GM19324 (cell line): ENCODE measurements around the gene SKA3.
"Not testable (repeated sequence)": the region's sequence is repeated elsewhere in the genome, so short reads cannot be mapped to it uniquely, and the experiment has no call there.

ENCODE experiments used
- ATAC-seq: cut with Tn5 transposase; IDR thresholded peaks from one replicate; pipeline ENCODE4 v1.9.1; 2021; ENCODE audit warnings: mild to moderate bottlenecking, moderate library complexity; ENCODE audit not compliant: unreplicated experiment, low FRiP score

Gene SKA3

DNA sequence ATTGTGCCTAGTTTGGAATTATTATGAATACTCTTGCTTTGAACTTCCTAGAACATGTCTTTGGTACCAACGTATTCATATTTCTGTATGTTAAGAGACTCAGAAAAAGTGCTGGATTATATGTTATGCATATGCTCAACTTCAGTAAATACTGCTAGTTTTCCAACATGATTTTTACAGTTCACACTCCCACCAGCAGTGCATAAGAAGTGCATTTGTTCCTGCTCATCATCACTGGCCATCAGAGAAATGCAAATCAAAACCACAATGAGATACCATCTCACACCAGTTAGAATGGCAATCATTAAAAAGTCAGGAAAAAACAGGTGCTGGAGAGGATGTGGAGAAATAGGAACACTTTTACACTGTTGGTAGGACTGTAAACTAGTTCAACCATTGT lies 2.6 kb downstream of the SKA3 start:
- not testable (repeated sequence) for ATAC-seq

DNA sequence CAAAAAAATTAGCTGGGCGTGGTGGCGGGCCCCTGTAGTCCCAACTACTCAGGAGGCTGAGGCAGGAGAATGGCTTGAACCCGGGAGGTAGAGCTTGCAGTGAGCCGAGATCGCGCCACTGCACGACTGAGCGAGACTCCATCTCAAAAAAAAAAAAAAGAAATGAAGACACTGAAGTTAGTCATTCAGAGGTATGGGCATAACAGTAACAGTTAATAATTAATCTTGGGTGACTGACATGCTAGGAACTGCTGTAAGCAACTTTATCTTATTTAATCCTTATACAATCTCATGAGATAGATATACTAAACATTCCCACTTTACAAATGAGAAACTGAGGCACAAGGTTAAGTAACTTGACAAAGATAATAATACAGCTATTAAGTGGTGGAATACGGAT lies 4.9 kb downstream of the SKA3 start:
- ATAC-seq: no peak

DNA sequence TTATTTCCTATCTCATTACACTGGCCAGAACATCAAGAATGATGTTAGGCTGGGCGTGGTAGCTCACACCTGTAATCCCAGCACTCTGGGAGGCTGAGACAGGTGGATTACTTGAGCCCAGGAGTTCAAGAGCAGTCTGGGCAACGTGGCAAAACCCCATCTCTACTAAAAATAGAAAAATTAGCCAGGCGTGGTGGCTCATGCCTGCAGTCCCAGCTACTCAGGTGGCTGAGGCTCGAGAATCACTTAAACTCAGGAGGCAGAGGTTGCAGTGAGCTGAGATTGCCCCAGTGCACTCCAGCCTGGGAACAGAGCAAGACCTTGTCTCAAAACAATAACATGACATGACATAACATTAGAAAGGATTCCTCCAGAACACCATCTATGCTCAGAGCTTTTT lies 10.7 kb downstream of the SKA3 start:
- not testable (repeated sequence) for ATAC-seq

DNA sequence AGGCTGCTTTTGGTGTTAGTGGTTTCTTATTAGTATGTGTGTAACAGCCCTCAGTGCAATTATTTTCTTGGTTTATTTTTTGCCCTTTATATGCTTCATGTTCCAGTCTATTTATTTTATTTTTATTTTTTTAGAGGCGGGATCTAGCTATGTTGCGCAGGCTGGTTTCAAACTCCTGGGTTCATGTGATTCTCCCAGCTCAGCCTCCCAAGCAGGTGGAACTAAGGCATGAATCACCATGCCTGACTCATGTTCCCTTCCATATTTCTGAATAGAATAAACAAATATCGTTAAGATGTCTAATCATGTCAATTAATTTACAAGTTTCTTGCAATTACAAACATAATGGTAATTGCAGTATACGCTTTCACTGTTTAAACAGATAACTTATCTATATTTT lies 11.7 kb downstream of the SKA3 start:
- ATAC-seq: no peak

DNA sequence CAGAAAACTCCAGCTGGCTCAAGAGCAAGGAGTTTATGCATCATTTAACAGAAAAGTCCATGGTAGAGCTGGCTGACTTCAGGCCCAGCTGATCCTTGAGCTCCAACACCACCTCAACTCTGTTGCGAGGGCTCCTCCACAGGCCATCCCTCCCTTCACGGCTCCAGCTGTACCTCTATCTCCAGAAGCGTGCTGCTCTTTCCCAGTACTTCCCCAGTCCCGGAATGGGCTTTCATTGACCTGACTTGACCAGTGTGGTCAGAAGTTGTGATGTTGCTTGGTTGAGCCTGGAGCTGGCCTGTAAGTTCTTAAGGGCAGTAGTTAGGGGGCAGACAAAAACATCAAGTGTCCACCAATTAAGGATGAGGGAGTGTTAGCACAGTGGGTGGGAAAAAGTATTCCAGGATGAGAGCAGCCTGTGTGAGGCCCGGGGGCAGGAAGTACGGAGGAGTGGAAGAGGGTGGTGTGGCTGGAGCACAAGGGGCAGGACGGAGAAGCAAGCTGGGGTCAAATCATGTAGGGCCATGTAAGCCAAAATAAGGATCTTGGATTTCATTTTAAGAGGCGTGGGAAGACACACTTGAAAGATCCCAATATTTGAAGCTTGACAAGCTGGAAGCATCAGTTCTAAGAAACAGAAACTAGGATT lies 24.0 kb downstream of the SKA3 start:
- no peak for ATAC-seq

DNA sequence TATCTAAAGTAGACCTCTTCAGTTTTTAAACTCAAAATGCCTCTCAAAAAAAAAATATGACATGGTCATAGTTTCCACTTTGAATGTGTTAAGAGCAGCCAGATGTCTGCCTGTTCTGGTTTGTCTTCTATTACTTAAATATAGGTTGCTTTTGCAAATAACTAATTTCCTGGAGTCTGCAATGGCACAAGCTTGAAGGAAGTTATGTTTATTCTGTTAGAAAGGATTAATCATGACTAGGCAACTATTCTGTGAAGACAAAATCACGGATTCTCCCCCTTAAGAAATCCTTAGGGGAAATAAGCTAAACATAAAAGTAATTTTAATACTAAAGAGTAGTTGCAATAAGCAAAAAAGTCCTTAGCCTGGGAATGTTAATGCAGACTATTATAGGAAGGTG lies 26.3 kb downstream of the SKA3 start:
- no peak for ATAC-seq

DNA sequence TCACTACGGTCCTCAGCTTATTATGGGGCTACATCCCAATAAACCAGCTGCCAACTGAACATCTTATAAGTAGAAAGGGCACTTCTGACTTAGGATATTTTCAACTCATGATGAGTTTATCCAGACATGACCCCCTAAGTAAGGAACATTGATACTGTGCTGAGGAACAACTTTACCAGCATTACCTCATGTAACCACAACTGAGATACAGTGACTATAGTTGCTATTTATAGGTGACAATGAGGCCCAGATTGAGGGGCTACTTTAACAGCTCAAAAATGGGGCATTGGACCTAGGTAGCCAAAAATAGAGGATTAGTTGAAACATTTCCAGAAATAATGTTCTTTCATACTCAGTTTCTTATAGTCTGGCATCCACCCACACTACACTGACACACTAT lies 26.8 kb downstream of the SKA3 start:
- ATAC-seq: no peak

DNA sequence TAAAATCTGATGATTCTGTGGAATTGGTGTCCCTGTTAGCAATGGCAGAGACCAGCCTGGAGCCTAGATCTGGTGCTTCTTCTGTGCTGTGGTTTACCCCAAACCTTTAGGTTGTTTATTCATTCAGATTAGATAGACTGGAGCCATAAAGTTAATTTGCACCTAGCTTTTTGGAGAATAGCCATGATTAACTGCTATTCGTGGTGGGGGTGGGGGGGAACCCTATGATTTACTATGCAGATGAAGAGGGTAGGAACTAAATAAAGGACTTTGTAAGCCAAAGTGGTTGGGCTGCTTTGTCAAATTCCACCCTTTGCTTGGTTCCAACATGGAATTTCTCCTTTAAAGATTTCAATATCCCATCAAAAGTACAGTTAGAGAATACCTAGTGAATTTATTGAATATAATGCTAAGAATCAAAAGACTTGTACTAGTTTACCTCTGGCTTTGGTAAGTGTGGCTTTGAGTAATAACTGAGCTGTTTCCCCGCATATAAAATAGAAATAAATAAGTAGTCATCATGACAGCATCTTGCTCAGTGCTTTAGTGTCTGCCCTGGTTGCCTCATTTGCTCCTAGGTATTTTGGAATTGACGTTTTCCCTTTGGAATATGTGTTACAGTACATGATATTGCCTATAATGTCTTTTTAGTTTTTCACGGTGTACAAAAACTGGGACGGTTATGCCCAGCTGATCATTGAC lies 27.6 kb downstream of the SKA3 start:
- ATAC-seq: no peak

DNA sequence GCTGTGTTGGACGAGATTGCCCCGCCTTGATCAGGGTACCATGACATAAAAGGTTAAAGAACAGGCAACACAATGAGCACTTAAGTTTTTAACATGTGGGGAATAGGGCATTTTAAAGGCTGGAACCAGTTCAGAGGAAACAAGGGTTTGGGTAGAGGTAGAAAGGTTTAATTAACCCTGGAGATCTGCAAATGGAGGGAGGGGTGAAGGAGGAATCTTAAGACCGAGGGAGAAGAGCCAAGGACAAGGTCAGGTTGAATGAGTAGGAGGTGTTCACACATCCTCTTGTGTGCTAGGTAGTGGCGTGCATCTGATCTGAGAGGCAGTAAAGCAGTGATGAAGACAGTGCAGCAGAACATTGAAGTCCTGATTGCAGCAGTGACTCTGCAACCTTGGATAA lies 28.5 kb downstream of the SKA3 start:
- ATAC-seq: no peak

DNA sequence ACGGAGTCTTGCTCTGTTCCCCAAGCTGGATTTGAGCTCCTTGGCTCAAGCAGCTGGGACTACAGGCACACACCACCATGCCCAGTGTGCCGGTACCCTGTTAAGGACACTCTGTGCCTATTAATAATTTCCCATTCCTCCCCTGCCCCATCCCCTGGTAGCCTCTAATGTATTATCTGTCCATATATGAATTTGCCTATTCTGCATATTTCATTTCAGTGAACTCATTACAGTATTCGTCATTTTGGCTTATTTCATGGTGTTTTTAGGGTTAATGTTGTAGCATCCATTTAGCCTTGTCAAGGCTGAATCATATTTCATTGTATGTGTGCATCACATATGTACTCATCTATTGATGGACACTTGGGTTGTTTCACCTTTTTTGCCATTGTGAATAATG lies 33.6 kb downstream of the SKA3 start:
- no peak for ATAC-seq

DNA sequence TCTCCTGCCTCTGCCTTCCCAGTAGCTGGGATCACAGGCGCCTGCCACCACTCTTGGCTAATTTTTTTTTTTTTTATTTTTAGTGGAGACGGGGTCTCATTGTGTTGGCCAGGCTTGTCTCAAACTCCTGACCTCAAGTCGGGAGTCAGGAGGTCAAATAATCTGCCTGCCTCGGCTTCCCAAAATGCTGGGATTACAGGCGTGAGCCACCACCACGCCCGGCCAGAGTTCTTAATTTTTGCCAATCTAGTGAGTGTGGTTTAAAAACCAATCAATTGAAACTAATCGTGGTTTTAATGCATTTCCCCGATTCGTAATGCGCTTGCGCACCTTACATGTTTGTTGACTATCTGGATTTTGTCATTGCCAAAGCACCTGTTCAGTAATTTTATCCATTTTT lies 37.0 kb downstream of the SKA3 start:
- ATAC-seq: no peak

DNA sequence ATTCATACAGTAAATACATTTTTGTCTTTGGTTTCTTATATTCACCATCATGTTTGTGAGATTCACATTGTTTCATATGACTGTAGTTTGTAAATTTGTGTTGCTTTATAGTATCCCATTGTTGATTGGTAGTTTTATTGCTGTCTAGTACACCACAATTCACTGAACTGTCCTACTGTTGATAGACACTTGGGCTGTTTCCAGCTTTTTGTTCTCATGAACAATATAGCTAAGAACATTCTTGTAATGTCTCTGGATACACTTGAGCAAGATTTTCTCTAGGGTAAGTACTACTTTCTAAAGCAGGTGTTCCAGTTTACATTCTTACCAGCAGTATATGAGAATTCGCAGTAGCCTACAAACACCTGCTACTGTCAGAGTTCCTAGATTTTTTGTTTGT lies 37.8 kb downstream of the SKA3 start:
- no peak for ATAC-seq

DNA sequence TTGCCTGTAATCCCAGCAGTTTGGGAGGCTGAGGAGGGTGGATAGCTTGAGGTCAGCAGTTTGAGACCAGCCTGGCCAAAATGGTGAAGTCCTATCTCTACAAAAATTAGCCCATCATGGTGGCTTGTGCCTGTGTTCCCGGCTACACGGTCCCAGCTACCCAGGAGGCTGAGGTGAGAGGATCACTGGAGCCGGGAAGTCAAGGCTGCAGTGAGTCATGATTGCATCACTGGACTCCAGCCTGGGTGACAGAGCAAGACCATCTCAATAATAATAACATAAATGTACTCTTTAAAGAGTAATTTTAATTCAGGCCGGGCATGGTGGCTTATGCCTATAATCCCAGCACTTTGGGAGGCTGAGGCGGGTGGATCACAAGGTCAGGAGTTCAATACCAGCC lies 38.7 kb downstream of the SKA3 start:
- ATAC-seq: no peak

DNA sequence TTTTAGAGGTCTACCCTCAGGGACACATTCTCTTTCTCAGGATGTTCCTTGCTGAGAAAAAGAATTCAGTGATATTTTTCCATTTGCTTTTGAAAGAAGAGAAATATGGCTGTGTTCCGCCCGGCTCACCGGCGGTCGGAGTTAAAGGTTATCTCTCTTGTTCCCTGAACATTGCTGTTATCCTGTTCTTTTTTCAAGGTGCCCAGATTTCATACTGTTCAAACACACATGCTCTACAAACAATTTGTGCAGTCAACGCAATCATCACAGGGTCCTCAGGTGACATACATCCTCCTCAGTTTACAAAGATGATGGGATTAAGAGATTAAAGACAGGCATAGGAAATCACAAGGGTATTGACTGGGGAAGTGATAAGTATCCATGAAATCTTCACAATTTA lies 40.5 kb downstream of the SKA3 start:
- ATAC-seq: not testable (repeated sequence)

DNA sequence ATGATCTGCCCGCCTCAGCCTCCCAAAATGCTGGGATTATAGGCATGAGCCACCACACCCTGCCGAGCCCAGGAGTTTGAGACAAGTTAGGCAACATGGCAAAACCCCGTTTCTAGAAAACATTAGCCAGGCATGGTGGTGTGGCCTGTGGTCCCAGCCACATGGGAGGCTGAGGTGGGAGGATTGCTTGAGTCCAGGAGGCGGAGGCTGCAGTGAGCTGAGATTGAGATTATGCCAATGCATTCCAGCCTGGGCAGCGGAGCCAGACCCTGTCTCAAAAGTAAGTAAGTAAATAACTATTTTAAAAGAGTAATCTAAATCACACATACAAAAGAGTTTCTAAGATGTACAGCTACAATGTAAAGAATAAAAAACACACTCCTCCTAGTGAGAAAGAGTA lies 41.9 kb downstream of the SKA3 start:
- no peak for ATAC-seq

DNA sequence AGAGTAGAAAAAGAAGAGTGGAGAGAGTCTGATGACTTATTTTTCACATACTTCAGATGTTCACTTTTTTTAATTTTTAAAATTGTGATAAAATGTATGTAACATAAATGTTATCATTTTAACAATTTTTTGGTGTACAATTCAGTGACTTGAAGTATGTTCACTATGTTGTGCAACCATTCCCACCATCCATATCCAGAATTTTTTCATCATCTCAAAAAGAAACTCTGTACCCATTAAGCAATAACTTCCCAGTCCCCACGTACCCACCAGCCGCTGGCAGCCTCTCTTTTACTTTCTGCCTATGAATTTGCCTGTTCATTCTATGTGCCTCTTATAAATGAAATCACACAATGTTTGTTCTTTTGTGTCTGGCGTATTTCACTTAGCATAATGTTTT lies 43.3 kb downstream of the SKA3 start:
- ATAC-seq: no peak

DNA sequence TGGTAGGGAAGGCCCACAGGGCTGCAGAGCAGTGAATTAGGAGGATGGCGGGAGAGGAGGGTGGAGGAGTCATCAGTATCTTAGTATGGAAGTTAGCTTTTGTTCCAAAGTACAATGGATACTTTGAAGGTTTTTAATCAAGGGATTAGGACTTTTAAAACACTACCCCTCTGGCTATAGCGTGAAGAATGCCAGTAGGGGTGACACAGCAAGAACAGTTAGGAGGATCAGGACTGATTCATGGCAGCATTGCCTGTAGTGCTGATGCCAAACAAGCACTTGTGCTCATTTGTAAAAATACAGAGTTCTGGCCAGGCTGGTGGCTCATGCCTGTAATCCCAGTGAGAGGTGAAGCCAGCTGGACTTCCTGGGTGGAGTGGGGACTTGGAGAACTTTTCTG lies 46.2 kb downstream of the SKA3 start:
- no peak for ATAC-seq

DNA sequence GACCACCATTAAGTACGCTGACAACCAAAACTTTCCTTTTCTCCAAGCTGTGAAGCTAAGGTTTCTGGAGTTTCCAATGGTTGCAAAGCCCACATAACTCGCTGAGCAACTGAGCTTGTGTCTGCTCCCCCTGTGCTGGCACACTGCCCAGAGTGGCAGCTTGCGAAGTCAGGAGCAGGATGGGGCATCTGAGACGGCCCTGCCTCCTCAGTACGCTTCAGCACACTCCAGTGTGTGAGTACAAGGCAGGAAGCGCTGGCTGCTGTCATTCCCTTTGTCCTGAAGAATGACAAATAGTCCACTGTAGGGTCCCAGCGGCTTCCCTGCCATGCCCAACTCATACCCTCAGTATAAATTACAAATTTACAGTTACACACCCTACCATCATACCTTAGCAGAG lies 51.5 kb downstream of the SKA3 start:
- ATAC-seq: no peak

DNA sequence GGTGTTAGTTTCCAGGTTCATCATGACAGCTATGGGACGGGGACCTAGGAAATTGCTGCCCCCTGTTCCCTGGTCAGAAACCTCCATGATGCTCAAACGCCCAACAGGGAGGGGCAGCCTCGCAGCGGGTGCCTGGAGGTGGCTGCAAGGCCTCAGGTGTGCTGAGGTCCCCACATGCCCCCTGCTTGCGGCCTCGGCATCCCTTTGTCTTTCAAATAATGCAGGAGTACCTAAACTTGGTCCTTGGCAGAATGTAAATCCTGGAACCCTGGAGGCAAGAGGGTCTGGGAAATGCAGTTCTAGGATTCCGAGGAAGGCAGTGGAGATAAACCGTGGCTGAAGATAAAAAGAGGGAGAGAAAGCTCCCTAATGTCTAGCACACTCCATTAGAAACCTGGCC lies 52.4 kb downstream of the SKA3 start:
- ATAC-seq: no peak

DNA sequence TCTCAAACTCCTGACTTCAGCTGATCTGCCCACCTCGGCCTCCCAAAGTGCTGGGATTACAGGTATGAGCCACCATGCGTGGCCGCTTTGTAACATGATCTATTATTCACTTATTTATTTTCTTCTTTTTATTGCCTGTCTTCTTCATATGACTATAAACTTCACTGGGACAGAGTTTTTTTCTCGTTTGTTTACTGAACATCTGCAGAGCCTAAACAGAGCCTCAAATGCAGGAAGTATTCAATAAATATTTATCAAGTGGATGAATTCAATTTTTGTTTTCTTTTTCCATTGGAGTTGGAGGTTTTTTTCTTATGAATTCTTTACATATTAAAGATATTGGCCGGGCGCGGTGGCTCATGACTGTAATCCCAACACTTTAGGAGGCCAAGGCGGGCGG lies 54.7 kb downstream of the SKA3 start:
- no peak for ATAC-seq

DNA sequence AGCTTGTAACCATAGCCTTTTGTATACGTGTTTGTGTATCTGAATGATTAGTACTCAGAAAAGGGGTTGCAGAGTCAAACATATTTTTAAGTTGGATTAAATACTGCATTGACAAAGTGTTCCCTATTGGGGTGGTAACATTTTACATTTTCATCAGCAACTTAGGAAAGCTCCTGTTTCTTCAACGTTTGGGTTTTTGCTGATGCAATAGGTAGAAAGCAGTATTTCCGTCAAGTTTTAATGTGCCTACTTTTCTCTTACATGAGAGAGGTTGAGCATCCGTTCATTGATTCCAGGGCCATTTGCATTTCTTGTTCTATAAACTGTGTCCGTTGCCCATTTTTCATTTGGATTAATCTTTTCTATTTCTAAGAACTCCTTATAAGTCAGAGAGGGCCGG lies 56.2 kb downstream of the SKA3 start:
- no peak for ATAC-seq

DNA sequence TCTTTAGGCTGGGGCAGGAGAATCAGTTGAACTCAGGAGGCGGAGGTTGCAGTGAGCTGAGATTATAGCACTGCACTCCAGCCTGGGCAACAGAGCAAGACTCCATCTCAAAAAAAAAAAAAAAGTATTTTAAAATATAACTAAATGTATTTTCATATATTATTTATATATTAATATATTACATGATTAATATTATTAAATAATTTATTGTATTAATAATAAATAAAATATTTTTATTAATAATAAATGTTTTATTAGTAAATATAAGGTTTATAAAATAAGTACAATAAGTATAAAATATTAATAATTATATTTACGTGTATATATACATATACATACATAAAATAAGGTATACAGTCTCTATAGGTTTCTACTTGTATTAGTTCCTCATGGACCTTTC lies 56.8 kb downstream of the SKA3 start:
- ATAC-seq: no peak

DNA sequence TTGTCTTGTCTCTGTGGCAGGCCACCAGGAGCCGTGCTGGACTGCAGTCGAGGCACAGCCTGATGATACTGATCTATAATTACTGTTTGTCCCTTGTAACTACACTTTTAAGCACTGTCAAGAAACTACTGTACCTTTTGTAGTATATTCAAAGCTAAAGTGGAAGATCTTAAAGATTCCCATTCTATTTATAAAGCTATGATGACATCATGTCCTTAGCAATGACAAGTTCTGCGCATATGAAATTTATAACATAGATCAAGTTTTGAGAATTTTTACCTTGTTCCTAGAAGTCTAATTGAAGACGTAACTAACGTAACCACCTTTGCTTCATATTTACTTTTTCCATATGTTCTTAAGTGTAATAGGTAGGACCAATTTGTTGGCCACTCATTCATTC lies 58.2 kb downstream of the SKA3 start:
- no peak for ATAC-seq
